Brain microvascular endothelial cell (primary cell): ENCODE measurements around the gene UBE2M.

Source experiments
- DNase-seq: peaks from one replicate; pipeline ENCODE4 v3.0.0-alpha.2; 2020
- H3K27ac ChIP-seq: fragments of 250-450 bp; sonication (Bioruptor Pico); 2 replicates; pipeline ENCODE4 v1.5.1; 2020; ENCODE audit warnings: mild to moderate bottlenecking, moderate library complexity
- H3K27me3 ChIP-seq: fragments of 250-450 bp; sonication (Bioruptor Pico); replicated peaks from 2 replicates; pipeline ENCODE4 v1.5.1; 2020; ENCODE audit warnings: mild to moderate bottlenecking
- H3K36me3 ChIP-seq: fragments of 250-450 bp; sonication (Bioruptor Pico); replicated peaks from 2 replicates; pipeline ENCODE4 v1.5.1; 2020; ENCODE audit warnings: mild to moderate bottlenecking
- H3K4me3 ChIP-seq: 2 replicates; pipeline ENCODE4 v1.5.1; 2011; ENCODE audit warnings: low read depth, mild to moderate bottlenecking, control low read depth, low read length, moderate library complexity
- CTCF ChIP-seq: IDR thresholded peaks from 2 replicates; pipeline ENCODE4 v1.5.1; 2011; ENCODE audit warnings: low read depth, mild to moderate bottlenecking, moderate library complexity, low read length, control low read depth, inconsistent platforms; ENCODE audit errors: missing control alignments
- in situ Hi-C: cut with HindIII; loops from 2 replicates; pipeline ENCODE4 v1.10.0; 2017; ENCODE audit warnings: low sequenced_read_pairs, low pct_ligation_motif_present

UBE2M gene

DNA sequence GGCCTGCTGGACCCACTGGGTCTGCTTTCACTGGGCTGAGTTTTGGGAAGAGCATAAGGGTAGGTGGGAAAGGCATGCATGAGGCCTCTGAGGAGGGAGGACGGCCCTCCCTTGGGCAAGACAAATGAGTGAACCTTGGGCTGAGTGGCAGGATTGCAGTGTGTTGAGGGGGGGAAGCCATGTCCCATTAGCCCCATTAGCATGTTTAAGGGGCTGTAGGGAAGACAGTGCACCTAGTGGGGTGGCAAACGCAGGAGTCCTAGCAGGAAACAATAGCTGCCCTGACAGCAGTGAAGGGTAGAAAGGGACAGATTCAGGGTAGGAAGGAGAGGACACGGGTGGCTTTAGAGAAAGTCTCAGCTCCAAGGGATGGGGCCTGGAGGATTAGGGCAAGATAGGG, 35.7 kb downstream of the UBE2M start:
- no peak for DNase-seq
- no peak overlapping the region for H3K27ac ChIP-seq
- no peaks in the 10 kb centered on the region for H3K27me3 ChIP-seq
- in situ Hi-C loops = no loop called here
- H3K4me3 ChIP-seq = no peak overlapping the region
- H3K36me3 ChIP-seq = no peaks in the 10 kb centered on the region
- TF ChIP-seq CTCF = no peak

GRCh38 chr19:58521651-58522050, 36.8 kb downstream of the UBE2M start:
- no peak for DNase-seq
- no peak for TF ChIP-seq CTCF
- Histone ChIP-seq H3K27ac (no peak overlapping the region), H3K4me3 (no peak overlapping the region), H3K36me3 (peaks cover 8% of the 10 kb centered on the region), H3K27me3 (no peaks in the 10 kb centered on the region)
- in situ Hi-C loops = no loop called here

DNA sequence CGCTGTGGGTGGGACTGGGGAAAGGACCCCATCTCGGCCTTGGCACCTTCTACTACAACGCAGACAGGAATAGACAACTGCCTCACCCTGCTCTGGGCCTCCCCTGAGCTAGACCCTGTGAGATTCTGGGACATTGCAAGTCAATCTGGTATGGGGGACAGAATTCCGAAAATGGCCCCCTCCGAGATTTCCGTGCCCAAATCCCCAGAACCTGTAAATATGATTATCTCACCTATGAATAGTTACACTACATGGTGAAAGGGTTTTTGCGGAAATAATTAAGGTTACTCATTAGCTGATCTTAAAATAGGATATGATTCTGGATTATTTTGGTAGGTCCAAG, 38.2 kb downstream of the UBE2M start:
- in situ Hi-C loops = no loop called here
- no peaks in the 10 kb centered on the region for H3K27me3 ChIP-seq
- DNase-seq = no peak
- no peak for TF ChIP-seq CTCF
- peak overlapping the region; percentile 89 for H3K27ac ChIP-seq
- H3K4me3 ChIP-seq = peak overlapping the region; percentile 88
- H3K36me3 ChIP-seq = peaks cover 15% of the 10 kb centered on the region

DNA sequence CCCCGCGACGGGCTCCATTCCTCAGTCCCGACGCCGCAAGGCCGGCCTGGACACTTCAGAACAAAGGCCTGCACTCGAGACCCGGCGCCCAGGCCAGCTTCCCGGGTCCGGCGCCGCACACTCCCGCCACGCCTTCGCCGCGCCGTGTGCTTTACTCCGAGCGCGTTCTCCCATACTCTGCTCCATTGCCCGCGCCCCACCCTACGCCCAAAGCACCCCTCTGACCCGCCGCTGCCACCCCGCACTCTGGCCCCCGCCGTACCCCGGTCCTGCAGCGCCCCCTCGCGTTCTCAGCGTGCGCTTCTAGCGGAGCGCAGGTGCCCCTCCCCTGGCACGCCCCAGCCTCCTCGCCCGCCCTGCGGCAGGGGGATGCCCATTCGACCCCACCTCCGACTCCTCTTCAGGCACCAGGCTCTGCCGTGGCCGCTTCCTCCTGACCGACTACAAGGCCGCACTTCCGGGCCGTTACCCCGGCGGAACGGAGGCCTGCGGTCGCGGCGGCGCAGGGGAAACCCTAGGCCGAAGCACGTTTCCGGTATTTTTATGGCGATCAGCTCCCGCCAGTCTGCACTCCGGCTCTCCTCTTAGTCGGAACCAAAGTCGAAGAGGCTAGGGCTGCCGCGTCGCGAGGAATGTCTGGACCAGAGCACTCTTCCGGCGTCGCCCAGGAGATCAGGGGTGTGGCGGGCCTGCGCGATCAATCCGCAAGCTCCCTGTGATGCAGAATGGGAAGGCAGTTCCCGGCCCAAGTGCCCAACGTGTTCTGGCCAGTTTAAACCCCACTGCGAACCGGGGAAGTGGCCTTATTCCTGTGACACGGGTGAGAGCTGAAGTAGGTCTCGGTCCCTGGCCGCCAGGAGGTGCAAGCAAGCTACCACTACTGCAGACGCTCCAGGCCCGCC, 38.8 kb downstream of the UBE2M start, which contains the start of gene ZBTB45:
Gene ZBTB45, minus strand, starts transcription at position 456 of the 902 bp plus-strand sequence. CDS start 2,137 bp downstream, outside the sequence.
- peak within 1 kb of the TSS; percentile 88 for H3K4me3 ChIP-seq
- H3K36me3 ChIP-seq = peaks cover 15% of the 10 kb centered on the region
- no peaks in the 10 kb centered on the region for H3K27me3 ChIP-seq
- peak; percentile 93 for DNase-seq
- in situ Hi-C loops = no loop called here
- H3K27ac ChIP-seq = peak within 1 kb of the TSS; percentile 89
- peak; percentile 79 for TF ChIP-seq CTCF

- DNase-seq = peak; percentile 65
- TF ChIP-seq CTCF = peak; percentile 91
- H3K4me3 ChIP-seq = peak overlapping the region; percentile 88
- in situ Hi-C loops = no loop called here
- H3K27ac ChIP-seq = peak overlapping the region; percentile 89
- peaks cover 15% of the 10 kb centered on the region for H3K36me3 ChIP-seq
- H3K27me3 ChIP-seq = no peaks in the 10 kb centered on the region
Measured at GRCh38 chr19:58519087-58519354, 39.4 kb downstream of the UBE2M start.
